GM12891 (cell line): ENCODE measurements around the gene PRKCB.

Experiments
- POLR2A ChIP-seq: IDR thresholded peaks from 2 replicates; pipeline ENCODE4 v1.6.1; 2011; ENCODE audit warnings: low read depth, low read length, control low read depth
- POLR2AphosphoS5 ChIP-seq: IDR thresholded peaks from 2 replicates; pipeline ENCODE4 v1.6.1; 2011; ENCODE audit warnings: low read depth, low read length, control low read depth
- SPI1 ChIP-seq: IDR thresholded peaks from 2 replicates; pipeline ENCODE4 v1.6.1; 2011; ENCODE audit warnings: low read depth, low read length, control low read depth

GRCh38 chr16:23948949-23949411 lies 113.2 kb downstream of the PRKCB start:
- TF ChIP-seq POLR2AphosphoS5 (no peak), POLR2A (no peak), SPI1 (no peak)
